Fibroblast of skin of scalp (primary cell): ENCODE data around the gene PLAC9. TPM values are rescaled to one million over a fixed set of nuclear protein-coding genes. Genes with fewer than 3 reads are reported as not detected.
"Not testable (repeated sequence)": the region's sequence is repeated elsewhere in the genome, so short reads cannot be mapped to it uniquely, and the experiment has no call there.

Source experiments
- DNase-seq: peaks from one replicate; pipeline ENCODE4 v3.0.0-alpha.2; 2013
- polyA plus RNA-seq, 2 experiments: library from polyadenylated mRNA; unstranded; fragments of 120-200 nt; gene quantifications; one replicate each; pipeline ENCODE4 v1.2.1, GENCODE V29; 2013; ENCODE audit not compliant: insufficient read length in 2 of 2

PLAC9 gene
- polyA plus RNA-seq (2013, experiment 1 of 2; ENCODE audit: insufficient read length) = 53.9 TPM
- 60.4 TPM for polyA plus RNA-seq (2013, experiment 2 of 2; ENCODE audit: insufficient read length)

GRCh38 chr10:80132299-80133139, at the start of gene PLAC9:
Gene PLAC9, plus strand, starts transcription at chr10:80132730. Its CDS starts 33 bp downstream, at chr10:80132763.
- peak; percentile 48 for DNase-seq

- no peak for DNase-seq
Measured at GRCh38 chr10:80090121-80090520, 42.4 kb upstream of the PLAC9 start.

GRCh38 chr10:80094231-80094630, 38.3 kb upstream of the PLAC9 start:
- no peak for DNase-seq

GRCh38 chr10:80098272-80098671, 34.3 kb upstream of the PLAC9 start:
- DNase-seq = not testable (repeated sequence)

- not testable (repeated sequence) for DNase-seq
Measured at GRCh38 chr10:80099295-80099694, 33.2 kb upstream of the PLAC9 start.

GRCh38 chr10:80100116-80100515, 32.4 kb upstream of the PLAC9 start:
- no peak for DNase-seq

GRCh38 chr10:80100861-80101695, 31.5 kb upstream of the PLAC9 start:
- no peak for DNase-seq

GRCh38 chr10:80104066-80104926, 28.2 kb upstream of the PLAC9 start:
- DNase-seq = peak; percentile 74

GRCh38 chr10:80108576-80109239, 23.8 kb upstream of the PLAC9 start:
- no peak for DNase-seq

- DNase-seq = no peak
Measured at GRCh38 chr10:80110986-80111385, 21.5 kb upstream of the PLAC9 start.

GRCh38 chr10:80118669-80119068, 13.9 kb upstream of the PLAC9 start:
- DNase-seq = no peak

GRCh38 chr10:80122110-80122710, 10.3 kb upstream of the PLAC9 start:
- no peak for DNase-seq

GRCh38 chr10:80122746-80123145, 9.8 kb upstream of the PLAC9 start:
- DNase-seq = peak; percentile 89

GRCh38 chr10:80126876-80127275, 5.7 kb upstream of the PLAC9 start:
- no peak for DNase-seq

GRCh38 chr10:80131499-80131901, 1.0 kb upstream of the PLAC9 start:
- DNase-seq = peak; percentile 45

- DNase-seq = no peak
Measured at GRCh38 chr10:80133206-80133605, 676 bp downstream of the PLAC9 start.

GRCh38 chr10:80133687-80134086, 1.2 kb downstream of the PLAC9 start:
- not testable (repeated sequence) for DNase-seq

- DNase-seq = peak; percentile 99
Measured at GRCh38 chr10:80136134-80136571, 3.6 kb downstream of the PLAC9 start.

- peak; percentile 77 for DNase-seq
Measured at GRCh38 chr10:80137031-80137862, 4.7 kb downstream of the PLAC9 start.

GRCh38 chr10:80137920-80138319, 5.4 kb downstream of the PLAC9 start:
- DNase-seq = no peak
